Cardiac fibroblast (primary cell): Measurements from ENCODE around the gene MS4A6E.

ENCODE experiments used
- DNase-seq, 2 donors: peaks; one replicate each; pipeline versions ENCODE4 v3.0.0 to v3.0.0-alpha.2; 2010; ENCODE audit warnings: low read depth in 2 of 2
- H3K4me3 ChIP-seq, 2 donors: replicated peaks in 1 of 2; 1 replicate in 1 of 2; 2 replicates in 1 of 2; pipeline ENCODE4 v1.5.1; 2011; ENCODE audit warnings: low read depth in 2 of 2, low read length in 2 of 2, mild to moderate bottlenecking in 2 of 2, moderate library complexity in 1 of 2
- TF ChIP-seq, protein P1 (sequence below): IDR thresholded peaks from one replicate; pipeline ENCODE4 v1.5.1; 2011; ENCODE audit warnings: low read depth, mild to moderate bottlenecking, low read length, inconsistent platforms

Gene MS4A6E

DNA sequence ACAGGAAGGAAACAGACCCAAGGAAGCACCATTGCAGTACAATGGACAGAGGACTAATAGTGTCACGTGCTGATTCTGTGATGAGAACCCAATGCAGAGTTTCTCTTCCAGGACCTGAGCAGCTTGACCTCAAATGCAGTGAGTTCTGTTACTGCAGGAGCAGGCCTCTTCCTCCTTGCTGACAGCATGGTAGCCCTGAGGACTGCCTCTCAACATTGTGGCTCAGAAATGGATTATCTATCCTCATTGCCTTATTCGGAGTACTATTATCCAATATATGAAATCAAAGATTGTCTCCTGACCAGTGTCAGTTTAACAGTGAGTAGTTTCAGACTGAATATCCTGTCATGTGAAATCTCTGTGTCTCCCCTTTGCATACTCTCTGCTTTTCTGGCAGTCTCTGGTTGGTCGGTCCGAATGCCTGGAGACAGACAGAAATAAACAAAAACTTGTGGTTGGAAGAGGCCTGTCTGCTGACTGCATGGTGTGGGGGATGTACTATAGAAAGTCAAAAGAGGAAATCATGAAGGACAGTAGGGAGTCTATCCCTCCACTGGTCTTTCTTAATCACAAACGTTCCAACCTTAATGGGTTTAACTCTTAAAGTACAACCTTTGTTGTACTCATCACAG is 62.3 kb downstream of the MS4A6E start:
- TF ChIP-seq, protein P1, sequence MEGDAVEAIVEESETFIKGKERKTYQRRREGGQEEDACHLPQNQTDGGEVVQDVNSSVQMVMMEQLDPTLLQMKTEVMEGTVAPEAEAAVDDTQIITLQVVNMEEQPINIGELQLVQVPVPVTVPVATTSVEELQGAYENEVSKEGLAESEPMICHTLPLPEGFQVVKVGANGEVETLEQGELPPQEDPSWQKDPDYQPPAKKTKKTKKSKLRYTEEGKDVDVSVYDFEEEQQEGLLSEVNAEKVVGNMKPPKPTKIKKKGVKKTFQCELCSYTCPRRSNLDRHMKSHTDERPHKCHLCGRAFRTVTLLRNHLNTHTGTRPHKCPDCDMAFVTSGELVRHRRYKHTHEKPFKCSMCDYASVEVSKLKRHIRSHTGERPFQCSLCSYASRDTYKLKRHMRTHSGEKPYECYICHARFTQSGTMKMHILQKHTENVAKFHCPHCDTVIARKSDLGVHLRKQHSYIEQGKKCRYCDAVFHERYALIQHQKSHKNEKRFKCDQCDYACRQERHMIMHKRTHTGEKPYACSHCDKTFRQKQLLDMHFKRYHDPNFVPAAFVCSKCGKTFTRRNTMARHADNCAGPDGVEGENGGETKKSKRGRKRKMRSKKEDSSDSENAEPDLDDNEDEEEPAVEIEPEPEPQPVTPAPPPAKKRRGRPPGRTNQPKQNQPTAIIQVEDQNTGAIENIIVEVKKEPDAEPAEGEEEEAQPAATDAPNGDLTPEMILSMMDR, result no peak
- no peak overlapping the region for H3K4me3 ChIP-seq
- no peak for DNase-seq

DNA sequence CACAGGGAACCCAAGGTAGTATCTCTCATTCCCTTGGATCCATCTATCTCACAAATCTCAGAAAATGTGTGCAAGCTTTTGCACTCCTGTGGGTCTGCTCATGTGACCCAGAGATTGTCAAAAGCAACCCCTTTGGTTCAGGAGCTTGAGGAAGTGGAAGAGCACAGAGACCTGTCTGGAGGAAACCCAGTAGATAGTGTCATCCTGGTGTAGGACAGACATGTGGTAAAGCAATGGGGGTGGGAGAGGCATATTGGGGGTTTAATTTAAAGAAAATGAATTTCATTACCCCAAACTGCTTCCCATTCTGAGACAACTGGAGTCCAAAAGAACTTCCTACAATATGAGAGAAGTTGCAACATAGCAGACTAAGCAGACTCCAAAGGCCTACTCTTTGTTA is 63.4 kb downstream of the MS4A6E start:
- no peak for DNase-seq
- TF ChIP-seq, protein P1, result no peak
- no peak overlapping the region for H3K4me3 ChIP-seq
